Fibroblast of mammary gland (primary cell): ENCODE measurements around the gene RPS2.
"Not testable (repeated sequence)": the region's sequence is repeated elsewhere in the genome, so short reads cannot be mapped to it uniquely, and the experiment has no call there.

Experiments
- DNase-seq: peaks from one replicate; pipeline ENCODE4 v3.0.0-alpha.2; 2010; ENCODE audit warnings: low read depth
- H3K4me3 ChIP-seq: 2 replicates; pipeline ENCODE4 v1.5.1; 2011; ENCODE audit warnings: low read depth, mild to moderate bottlenecking, low read length, moderate library complexity; ENCODE audit not compliant: control insufficient read depth
- TF ChIP-seq, protein P1 (sequence below): conservative IDR thresholded peaks from 2 replicates; pipeline ENCODE4 v1.5.1; 2011; ENCODE audit warnings: low read depth, low read length, inconsistent platforms; ENCODE audit not compliant: control insufficient read depth, insufficient read depth

Gene RPS2

GRCh38 chr16:1929105-1929504 is 35.5 kb downstream of the RPS2 start:
- TF ChIP-seq, protein P1, sequence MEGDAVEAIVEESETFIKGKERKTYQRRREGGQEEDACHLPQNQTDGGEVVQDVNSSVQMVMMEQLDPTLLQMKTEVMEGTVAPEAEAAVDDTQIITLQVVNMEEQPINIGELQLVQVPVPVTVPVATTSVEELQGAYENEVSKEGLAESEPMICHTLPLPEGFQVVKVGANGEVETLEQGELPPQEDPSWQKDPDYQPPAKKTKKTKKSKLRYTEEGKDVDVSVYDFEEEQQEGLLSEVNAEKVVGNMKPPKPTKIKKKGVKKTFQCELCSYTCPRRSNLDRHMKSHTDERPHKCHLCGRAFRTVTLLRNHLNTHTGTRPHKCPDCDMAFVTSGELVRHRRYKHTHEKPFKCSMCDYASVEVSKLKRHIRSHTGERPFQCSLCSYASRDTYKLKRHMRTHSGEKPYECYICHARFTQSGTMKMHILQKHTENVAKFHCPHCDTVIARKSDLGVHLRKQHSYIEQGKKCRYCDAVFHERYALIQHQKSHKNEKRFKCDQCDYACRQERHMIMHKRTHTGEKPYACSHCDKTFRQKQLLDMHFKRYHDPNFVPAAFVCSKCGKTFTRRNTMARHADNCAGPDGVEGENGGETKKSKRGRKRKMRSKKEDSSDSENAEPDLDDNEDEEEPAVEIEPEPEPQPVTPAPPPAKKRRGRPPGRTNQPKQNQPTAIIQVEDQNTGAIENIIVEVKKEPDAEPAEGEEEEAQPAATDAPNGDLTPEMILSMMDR: no peak
- H3K4me3 ChIP-seq: peak overlapping the region; percentile 48
- peak; percentile 34 for DNase-seq

DNA sequence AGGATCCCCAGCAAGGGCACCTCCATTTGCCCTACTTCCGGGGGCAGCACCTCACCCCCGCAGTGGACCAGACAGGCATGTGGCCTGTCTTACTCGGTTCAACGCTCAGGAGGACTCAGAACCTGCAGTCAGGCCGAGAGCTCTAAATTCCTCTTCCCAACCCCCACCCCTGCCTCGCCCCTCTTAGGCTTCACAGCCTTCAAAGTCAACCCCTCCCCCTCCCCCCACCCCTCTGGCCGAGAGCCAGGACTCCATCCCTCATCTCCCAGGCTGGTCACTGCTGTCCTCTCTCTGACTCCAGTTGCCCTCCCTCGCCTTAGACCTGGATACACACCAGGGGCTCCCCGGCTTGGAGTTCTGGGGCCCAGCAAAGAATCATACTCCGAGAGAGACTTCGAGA is 38.4 kb downstream of the RPS2 start:
- TF ChIP-seq, protein P1: no peak
- no peak for DNase-seq
- H3K4me3 ChIP-seq: no peak overlapping the region

DNA sequence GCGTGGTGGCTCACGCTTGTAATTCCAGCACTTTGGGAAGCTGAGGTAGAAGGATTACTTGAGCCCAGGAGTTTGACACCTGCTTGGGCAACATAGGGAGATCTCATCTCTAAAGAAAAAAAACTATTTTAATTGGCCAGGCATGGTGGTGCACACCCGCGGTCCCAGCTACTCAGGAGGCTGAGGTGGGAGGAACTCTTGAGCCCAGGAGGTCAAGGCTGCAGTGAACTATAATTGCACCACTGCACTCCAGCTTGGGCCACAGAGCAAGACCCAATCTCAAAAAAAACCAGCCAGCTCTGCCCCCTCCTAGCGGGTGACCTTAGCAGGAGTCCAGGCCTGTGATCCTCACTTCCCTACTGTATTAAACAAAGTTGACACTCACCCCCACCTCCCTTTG is 40.5 kb downstream of the RPS2 start:
- TF ChIP-seq, protein P1: no peak
- no peak for DNase-seq
- H3K4me3 ChIP-seq: no peak overlapping the region

GRCh38 chr16:1923299-1924034 is 41.2 kb downstream of the RPS2 start:
- H3K4me3 ChIP-seq: no peak overlapping the region
- DNase-seq: peak; percentile 22
- TF ChIP-seq, protein P1: peak; percentile 6

GRCh38 chr16:1922357-1922756 is 42.3 kb downstream of the RPS2 start:
- DNase-seq: no peak

DNA sequence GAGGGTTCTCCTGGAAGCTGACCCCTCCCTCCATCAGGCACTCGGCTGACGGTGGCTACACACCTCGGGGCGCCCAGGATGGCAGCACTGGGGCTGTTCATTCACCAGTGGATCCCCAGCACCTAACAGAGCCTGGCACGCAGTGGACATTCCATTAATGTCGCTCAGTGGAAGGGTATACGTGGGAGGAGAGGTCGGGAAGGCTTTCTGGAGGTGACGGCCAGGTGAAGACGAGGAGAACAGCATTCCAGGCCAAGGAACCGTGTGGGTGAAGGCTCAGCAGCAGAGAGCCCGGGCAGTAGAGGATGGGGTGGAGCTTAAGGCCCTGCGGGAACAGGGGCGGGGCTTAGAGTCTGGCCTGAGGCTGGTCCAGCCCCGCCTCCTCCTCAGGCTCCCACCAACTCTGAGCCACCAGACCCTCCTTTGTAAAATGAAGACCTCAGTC is 43.9 kb downstream of the RPS2 start:
- TF ChIP-seq, protein P1: no peak
- H3K4me3 ChIP-seq: no peak overlapping the region
- no peak for DNase-seq

More at GRCh38 chr16:1922357-1922756, 42.3 kb downstream of the RPS2 start:
- TF ChIP-seq, protein P1: no peak
- H3K4me3 ChIP-seq: no peak overlapping the region

DNA sequence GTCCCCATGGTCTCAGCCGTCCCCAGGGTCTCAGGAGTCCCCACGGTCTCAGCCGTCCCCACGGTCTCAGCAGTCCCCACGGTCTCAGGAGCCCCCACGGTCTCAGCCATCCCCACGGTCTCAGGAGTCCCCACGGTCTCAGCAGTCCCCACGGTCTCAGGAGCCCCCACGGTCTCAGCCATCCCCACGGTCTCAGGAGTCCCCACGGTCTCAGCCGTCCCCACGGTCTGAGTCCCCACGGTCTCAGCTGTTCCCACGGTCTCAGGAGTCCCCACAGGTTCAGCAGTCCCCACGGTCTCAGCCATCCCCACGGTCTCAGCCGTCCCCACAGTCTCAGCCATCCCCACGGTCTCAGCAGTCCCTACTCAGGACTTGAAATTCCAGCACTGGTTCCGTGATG is 44.5 kb downstream of the RPS2 start:
- not testable (repeated sequence) for H3K4me3 ChIP-seq, DNase-seq
